SIG-M5 (cell line): Measurements from ENCODE around the gene AKAP6.
"Not testable (repeated sequence)": the region's sequence is repeated elsewhere in the genome, so short reads cannot be mapped to it uniquely, and the experiment has no call there.

ENCODE experiments used
- DNase-seq: peaks from one replicate; lab custom pipeline; 2025; lab: John Stamatoyannopoulos, UW

Gene AKAP6

DNA sequence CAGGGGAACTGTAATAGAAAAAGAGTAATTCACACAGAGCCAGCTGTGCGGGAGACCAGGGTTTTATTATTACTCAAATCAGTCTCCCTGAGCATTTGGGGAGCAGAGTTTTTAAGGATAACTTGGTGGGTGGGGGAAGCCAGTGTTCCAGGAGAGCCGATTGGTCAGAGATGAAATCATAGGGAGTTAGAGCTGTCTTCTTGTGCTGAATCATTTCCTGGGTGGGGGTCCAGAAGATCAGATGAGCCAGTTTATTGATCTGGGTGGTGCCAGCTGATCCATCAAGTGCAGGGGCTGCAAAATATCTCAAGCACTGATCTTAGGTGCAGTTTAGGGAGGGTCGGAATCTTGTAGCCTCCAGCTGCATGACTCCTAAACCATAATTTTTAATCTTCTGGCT lies 44.1 kb downstream of the AKAP6 start:
- not testable (repeated sequence) for DNase-seq

GRCh38 chr14:32374155-32374554 lies 45.1 kb downstream of the AKAP6 start:
- no peak for DNase-seq

DNA sequence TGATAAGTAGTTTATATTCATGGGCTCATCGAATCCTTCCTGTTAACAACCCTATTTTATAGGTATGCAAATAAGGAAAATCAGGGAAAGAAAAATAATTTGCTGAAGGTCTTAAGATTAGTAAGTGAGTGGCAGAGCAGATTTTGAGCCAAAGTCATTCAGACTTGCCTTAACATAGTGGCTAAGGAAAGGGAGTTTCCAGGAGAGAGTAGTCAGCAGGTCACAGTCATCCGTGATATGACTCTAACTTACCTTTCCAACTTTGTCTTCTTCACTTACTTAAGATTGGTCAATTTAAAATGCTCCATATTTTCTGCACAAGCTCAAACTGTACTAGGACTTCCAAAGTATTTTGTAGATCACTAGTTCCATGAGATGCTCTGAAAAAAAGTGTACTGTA lies 46.6 kb downstream of the AKAP6 start:
- no peak for DNase-seq

GRCh38 chr14:32377046-32377646 lies 48.0 kb downstream of the AKAP6 start:
- no peak for DNase-seq

DNA sequence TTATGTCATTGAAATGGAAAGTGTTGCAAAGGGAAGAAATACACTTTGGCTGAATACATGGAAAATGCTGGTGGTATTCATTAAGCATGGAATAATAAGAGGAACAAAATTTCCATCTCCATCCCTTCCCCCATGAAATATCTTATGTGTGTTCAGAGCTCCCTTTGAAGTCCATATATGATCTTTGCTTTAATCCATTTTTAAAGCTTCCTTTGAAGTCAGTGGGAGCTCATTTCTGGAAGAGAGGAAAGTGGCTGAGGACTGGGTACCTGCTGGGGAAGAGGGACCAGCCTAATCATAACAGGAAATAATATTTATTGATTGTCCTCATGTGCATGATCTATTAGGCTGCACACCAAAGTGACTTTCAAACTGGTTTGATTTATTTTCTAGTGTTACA lies 49.2 kb downstream of the AKAP6 start:
- no peak for DNase-seq

GRCh38 chr14:32379447-32379846 lies 50.3 kb downstream of the AKAP6 start:
- no peak for DNase-seq

- no peak for DNase-seq
Measured at GRCh38 chr14:32381869-32382268, 52.8 kb downstream of the AKAP6 start.

- DNase-seq: no peak
Measured at GRCh38 chr14:32382704-32383103, 53.6 kb downstream of the AKAP6 start.

- no peak for DNase-seq
Measured at GRCh38 chr14:32383364-32384009, 54.4 kb downstream of the AKAP6 start.

DNA sequence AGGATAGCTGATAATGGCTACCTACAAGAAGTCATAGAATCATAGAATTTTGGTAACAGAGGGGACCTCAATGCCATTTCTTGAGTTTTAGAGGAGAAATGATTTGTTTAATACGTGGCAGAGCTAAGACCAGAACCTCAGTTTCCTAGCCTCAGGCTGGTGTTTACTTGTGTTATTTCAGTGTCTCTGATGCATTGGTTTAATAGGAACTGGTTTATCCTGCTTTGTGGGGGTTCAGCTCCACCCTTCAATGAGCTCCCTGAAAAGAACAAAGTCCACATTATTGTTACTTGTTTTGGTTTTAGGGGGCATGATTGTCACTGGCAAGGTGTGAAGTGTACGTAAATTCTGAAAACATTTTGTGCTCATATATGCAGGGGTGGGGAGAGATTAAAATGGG lies 55.4 kb downstream of the AKAP6 start:
- no peak for DNase-seq

DNA sequence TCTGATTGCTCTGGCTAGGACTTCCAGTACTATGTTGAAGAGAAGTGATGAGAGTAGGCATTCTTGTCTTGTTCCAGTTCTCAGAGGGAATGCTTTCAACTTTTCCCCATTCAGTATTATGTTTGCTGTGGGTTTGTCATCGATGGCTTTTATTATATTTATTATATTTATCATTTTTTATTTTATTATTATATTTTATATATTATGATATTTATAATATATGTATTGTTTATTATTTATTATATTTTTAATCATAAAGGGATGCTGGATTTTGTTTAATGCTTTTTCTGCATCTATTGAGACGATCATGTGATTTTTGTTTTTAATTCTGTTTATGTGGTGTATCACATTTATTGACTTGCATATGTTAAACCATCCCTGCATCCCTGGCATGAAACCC lies 58.2 kb downstream of the AKAP6 start:
- not testable (repeated sequence) for DNase-seq

- no peak for DNase-seq
Measured at GRCh38 chr14:32393119-32393518, 64.0 kb downstream of the AKAP6 start.

- DNase-seq: no peak
Measured at GRCh38 chr14:32394038-32394437, 64.9 kb downstream of the AKAP6 start.

DNA sequence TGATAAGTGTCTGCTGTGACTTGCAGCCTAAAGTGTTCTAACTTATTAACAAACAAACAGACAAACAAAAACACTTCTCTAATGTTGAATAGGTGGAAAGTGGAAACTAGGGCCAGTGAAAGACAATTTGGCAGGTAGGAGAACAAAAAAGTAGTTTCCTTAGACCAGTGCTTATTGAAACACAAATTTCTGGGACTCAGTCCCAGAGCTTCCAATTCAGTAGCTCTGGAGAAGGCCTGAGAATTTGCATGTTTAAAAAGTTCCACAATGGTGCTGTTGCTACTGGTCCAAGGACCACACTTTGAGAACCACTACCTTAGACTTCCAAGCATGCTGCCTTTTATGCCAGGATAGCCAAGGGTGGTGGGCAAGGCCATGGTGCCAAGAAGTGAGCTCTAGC lies 67.8 kb downstream of the AKAP6 start:
- no peak for DNase-seq

DNA sequence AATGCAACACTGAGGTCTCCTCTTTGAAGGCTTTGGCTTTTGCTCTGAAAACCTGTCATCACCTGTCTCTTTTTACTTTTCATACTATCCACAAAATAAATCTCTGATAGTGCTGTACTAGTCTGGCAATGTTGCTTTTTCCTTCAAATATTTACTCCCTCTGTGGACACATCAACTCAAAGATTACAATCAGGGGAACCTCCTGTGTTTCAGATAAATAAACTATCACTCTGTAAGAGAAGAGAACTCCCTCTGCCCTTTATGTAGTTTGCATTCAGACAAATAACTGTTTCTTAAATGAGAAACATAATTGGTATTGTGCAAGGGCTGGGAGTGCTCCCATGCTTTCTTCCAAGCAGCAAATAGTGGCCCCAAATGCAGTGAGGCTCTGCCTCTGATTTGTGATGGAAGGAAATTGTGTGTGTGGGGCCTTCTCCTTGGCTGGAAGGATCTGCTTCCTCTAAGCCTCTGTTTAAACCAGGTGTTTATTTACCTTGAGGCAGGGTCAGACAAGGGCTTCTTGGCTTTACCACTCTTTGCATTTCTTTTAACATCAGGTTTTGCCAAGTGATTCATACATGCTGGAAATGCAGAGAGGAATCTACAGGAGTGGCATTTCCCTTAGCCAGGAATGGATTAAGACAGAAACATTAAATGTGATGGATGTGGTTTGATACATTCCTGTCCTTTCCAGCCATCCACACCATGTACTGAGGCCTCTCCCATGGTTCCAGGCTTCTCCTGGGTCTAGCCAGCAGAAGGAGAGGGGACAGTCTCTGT lies 69.0 kb downstream of the AKAP6 start:
- DNase-seq: no peak

GRCh38 chr14:32399920-32400319 lies 70.8 kb downstream of the AKAP6 start:
- DNase-seq: no peak

GRCh38 chr14:32400480-32400879 lies 71.4 kb downstream of the AKAP6 start:
- DNase-seq: no peak

GRCh38 chr14:32403021-32403420 lies 73.9 kb downstream of the AKAP6 start:
- no peak for DNase-seq

DNA sequence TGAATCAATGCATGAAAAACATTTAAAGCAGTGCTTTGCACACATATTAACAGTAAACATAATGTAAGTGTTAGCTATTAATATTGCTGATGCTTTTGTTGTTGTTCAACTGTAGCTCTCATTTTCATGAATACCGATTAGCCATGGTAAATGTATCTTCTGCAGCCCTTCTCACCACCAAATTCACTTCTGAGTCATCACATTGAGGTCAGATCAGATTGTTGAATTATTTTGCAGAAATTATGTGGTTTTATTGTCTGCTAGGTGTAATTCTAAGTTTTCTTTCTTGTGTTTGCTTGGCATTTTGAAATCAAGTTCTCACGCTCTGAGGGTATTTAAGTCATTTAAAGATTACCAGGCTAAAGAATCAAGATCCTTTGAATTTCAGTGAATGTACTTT lies 74.6 kb downstream of the AKAP6 start:
- DNase-seq: no peak

GRCh38 chr14:32404784-32405573 lies 75.9 kb downstream of the AKAP6 start:
- no peak for DNase-seq

DNA sequence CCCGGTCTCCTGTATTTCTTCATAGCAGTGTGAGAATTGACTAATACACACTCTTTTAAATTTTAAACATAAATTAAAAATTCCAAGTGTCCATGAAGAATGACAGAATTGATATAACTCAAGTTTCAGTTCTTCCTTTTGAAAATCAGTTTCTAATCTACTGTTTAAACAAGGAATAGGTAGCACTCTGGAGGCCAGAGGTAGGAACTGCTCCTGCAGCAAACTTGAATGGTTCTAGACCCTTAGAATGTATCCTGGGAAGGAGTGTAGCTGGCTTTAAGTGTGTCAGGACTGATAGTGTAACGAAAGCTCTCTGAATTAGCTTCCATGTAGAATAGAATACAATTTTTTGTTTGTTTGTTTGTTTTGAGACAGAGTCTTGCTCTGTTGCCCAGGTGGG lies 76.8 kb downstream of the AKAP6 start:
- DNase-seq: no peak

- DNase-seq: no peak
Measured at GRCh38 chr14:32407130-32407529, 78.0 kb downstream of the AKAP6 start.

- DNase-seq: no peak
Measured at GRCh38 chr14:32408018-32408417, 78.9 kb downstream of the AKAP6 start.
